Breast epithelium (tissue), 3 donors: Measurements from ENCODE around the gene MYO1D.

ENCODE experiments used
- POLR2A ChIP-seq: fragments of 450-650 bp; IDR thresholded peaks from one replicate; pipeline ENCODE4 v1.6.1; 2016; ENCODE audit warnings: antibody characterized with exemption, mild to moderate bottlenecking, moderate library complexity
- POLR2AphosphoS5 ChIP-seq, 3 donors: sonication (generic); formaldehyde crosslinking; IDR thresholded peaks; one replicate each; pipeline ENCODE4 v1.6.1; 2017; ENCODE audit warnings: antibody characterized with exemption in 3 of 3
- TF ChIP-seq, protein P1 (sequence below), 3 donors: fragments of 450-650 bp; IDR thresholded peaks; one replicate each; pipeline ENCODE4 v1.5.1; 2016 to 2017; ENCODE audit warnings: antibody characterized with exemption in 3 of 3, mild to moderate bottlenecking in 3 of 3, moderate library complexity in 3 of 3

DNA sequence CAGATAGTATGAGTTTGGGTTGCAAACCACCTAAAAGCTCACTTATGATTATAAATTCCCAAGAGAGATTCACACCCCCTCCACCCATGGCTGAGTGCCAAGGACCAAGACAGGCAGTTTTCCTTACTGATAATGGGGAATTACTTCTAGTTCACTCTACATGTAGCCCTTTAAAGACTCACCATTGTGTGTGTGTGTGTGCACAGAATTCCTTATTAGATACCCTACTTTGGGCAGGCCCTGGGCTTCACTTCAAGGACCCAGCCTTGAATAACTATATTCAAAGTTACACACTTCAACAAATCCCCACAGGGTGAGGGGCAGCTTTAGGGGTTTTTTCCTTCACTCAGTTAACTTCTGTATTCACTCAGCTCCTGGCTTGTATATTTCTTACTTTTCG, 143.5 kb downstream of the MYO1D start:
- TF ChIP-seq POLR2A = no peak
- TF ChIP-seq, protein P1, sequence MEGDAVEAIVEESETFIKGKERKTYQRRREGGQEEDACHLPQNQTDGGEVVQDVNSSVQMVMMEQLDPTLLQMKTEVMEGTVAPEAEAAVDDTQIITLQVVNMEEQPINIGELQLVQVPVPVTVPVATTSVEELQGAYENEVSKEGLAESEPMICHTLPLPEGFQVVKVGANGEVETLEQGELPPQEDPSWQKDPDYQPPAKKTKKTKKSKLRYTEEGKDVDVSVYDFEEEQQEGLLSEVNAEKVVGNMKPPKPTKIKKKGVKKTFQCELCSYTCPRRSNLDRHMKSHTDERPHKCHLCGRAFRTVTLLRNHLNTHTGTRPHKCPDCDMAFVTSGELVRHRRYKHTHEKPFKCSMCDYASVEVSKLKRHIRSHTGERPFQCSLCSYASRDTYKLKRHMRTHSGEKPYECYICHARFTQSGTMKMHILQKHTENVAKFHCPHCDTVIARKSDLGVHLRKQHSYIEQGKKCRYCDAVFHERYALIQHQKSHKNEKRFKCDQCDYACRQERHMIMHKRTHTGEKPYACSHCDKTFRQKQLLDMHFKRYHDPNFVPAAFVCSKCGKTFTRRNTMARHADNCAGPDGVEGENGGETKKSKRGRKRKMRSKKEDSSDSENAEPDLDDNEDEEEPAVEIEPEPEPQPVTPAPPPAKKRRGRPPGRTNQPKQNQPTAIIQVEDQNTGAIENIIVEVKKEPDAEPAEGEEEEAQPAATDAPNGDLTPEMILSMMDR (IDR thresholded peaks at IDR 0.05) = no peak
- no peak for TF ChIP-seq POLR2AphosphoS5 (IDR thresholded peaks at IDR 0.05)
